Transverse colon (tissue), 4 donors: ENCODE data around the gene CDH18. TPM values are rescaled to one million over a fixed set of nuclear protein-coding genes. Genes with fewer than 3 reads are reported as not detected.

Experiments used
- DNase-seq: peaks from one replicate; pipeline ENCODE4 v3.0.0-alpha.2; 2019
- H3K27ac ChIP-seq, 4 donors: fragments of 200-600 bp; sonication (generic); 2 replicates each; pipeline ENCODE4 v1.5.1; 2016 to 2018; ENCODE audit warnings: inconsistent platforms in 4 of 4
- H3K27me3 ChIP-seq: fragments of 200-600 bp; sonication (generic); 2 replicates; pipeline ENCODE4 v1.5.1; 2017; ENCODE audit warnings: inconsistent platforms
- H3K36me3 ChIP-seq, 4 donors: fragments of 200-600 bp; sonication (generic); 2 replicates each; pipeline ENCODE4 v1.5.1; 2017 to 2019; ENCODE audit warnings: inconsistent platforms in 4 of 4
- H3K4me1 ChIP-seq, 4 donors: fragments of 200-600 bp; sonication (generic); 2 replicates each; pipeline ENCODE4 v1.5.1; 2017 to 2020; ENCODE audit warnings: inconsistent platforms in 4 of 4
- H3K4me3 ChIP-seq, 4 donors: fragments of 200-600 bp; sonication (generic); 1 replicate in 1 of 4; 2 replicates in 3 of 4; pipeline versions ENCODE4 v1.5.1 to v1.6.1; 2017 to 2019; ENCODE audit warnings: inconsistent platforms in 4 of 4
- H3K9me3 ChIP-seq, 2 donors: fragments of 200-600 bp; sonication (generic); 2 replicates each; pipeline ENCODE4 v1.5.1; 2017 to 2019; ENCODE audit warnings: inconsistent platforms in 2 of 2
- EP300 ChIP-seq: sonication (generic); formaldehyde crosslinking; IDR thresholded peaks from one replicate; pipeline ENCODE4 v1.6.1; 2017; ENCODE audit warnings: antibody characterized with exemption, low read depth
- POLR2A ChIP-seq: fragments of 450-650 bp; IDR thresholded peaks from one replicate; pipeline ENCODE4 v1.6.1; 2016; ENCODE audit warnings: antibody characterized with exemption, mild to moderate bottlenecking, moderate library complexity
- POLR2AphosphoS5 ChIP-seq, 3 donors: sonication (generic); formaldehyde crosslinking; IDR thresholded peaks; one replicate each; pipeline ENCODE4 v1.6.1; 2016; ENCODE audit warnings: antibody characterized with exemption in 3 of 3
- WGBS, 2 donors: methylation state at CpG; one replicate each; pipeline ENCODE4 v1.1.5; 2018; ENCODE audit warnings: low coverage in 1 of 2; 5-methylcytosine and 5-hydroxymethylcytosine counted together
- in situ Hi-C, 4 donors: fragments of 200-750 bp; cut with MboI; loops; one replicate each; pipeline versions ENCODE4 v1.15.0 to v1.15.1; 2017; ENCODE audit warnings: low sequenced_read_pairs in 3 of 4, low pct_ligation_motif_present in 1 of 4, low pct_unique_long_range_greater_than_20kb in 1 of 4
- intact Hi-C: fragments of 100-400 bp; cut with DNase I; formaldehyde crosslinking; loops from one replicate; pipeline ENCODE4 v1.15.1; 2023; ENCODE audit warnings: low total_unique reads
- total RNA-seq, 4 donors: library from RNA; depleted of rRNA; stranded (reverse); fragments of >200 nt; gene quantifications; one replicate each; pipeline ENCODE4 v1.1.0, GENCODE V29; 2016
- TF ChIP-seq, protein P1 (sequence below), 5 experiments: fragments of 200-600 bp in 3 of 5; fragments of 450-650 bp in 2 of 5; sonication (generic) in 3 of 5; IDR thresholded peaks; 1 replicate in 2 of 5; 2 replicates in 3 of 5; pipeline ENCODE4 v1.5.1; 2016 to 2017; ENCODE audit warnings: antibody characterized with exemption in 5 of 5, inconsistent platforms in 3 of 5, mild to moderate bottlenecking in 2 of 5, moderate library complexity in 1 of 5

The CDH18 gene
- total RNA-seq, 4 donors from 2014 or later = not detected

DNA sequence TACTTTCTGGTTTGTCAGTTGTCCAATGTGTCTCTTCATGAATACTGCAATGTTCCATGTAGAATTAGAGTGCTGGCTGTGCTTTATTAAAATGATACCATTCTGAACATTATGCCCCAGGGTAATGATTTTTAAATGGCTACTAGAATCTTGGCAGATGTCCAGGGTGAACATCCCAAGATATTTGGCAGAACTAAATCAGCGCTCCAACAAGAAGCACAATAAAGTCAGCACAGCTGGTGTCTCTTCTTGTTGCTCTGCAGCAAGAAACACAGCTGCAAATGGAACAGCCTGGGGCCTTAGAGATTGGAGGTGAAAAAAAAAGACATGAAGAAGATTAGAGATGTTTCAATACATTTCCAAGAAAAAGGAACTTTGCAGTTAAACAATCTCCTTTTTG, 248.3 kb downstream of the CDH18 start:
- Histone ChIP-seq H3K27ac (no peak overlapping the region), H3K36me3 (no peaks in the 10 kb centered on the region), H3K4me1 (no peaks in the 10 kb centered on the region), H3K27me3 (no peaks in the 10 kb centered on the region), H3K4me3 (no peak overlapping the region), H3K9me3 (peaks cover 0 to under 1% of the 10 kb centered on the region in 2 donors)
- TF ChIP-seq, protein P1, sequence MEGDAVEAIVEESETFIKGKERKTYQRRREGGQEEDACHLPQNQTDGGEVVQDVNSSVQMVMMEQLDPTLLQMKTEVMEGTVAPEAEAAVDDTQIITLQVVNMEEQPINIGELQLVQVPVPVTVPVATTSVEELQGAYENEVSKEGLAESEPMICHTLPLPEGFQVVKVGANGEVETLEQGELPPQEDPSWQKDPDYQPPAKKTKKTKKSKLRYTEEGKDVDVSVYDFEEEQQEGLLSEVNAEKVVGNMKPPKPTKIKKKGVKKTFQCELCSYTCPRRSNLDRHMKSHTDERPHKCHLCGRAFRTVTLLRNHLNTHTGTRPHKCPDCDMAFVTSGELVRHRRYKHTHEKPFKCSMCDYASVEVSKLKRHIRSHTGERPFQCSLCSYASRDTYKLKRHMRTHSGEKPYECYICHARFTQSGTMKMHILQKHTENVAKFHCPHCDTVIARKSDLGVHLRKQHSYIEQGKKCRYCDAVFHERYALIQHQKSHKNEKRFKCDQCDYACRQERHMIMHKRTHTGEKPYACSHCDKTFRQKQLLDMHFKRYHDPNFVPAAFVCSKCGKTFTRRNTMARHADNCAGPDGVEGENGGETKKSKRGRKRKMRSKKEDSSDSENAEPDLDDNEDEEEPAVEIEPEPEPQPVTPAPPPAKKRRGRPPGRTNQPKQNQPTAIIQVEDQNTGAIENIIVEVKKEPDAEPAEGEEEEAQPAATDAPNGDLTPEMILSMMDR (IDR thresholded peaks at IDR 0.05) = no peak
- TF ChIP-seq POLR2A (no peak), EP300 (no peak), POLR2AphosphoS5 (IDR thresholded peaks at IDR 0.05) (no peak)
- no peak for DNase-seq
- 73 to 89% methylated on average over 1 of the region's 1 CpG for WGBS, 2 donors
- in situ Hi-C loops (no loop called here), intact Hi-C loops (no loop called here)

DNA sequence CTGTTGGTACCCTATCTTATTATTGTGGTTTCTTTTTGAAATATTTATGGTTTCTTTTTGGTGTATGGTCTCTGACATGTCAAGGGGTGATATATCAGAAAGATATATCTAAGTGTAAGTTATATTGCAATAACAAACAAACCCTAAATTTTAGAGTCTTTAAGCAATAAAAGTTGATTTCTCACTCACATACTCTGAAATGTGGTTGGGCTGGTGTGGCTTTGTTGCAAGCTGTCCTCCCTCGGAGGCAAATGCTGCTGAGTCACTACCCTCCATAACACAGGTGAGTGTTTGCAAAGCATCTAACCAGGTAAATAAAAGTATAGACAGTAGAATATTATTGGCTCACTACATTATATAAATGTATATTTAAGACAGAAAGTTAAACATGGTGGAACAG, 253.2 kb downstream of the CDH18 start:
- in situ Hi-C loops = no loop called here
- intact Hi-C loops = no loop called here
- TF ChIP-seq EP300 (no peak), POLR2A (no peak), POLR2AphosphoS5 (IDR thresholded peaks at IDR 0.05) (no peak)
- TF ChIP-seq, protein P1 (IDR thresholded peaks at IDR 0.05) = no peak
- no peaks in the 10 kb centered on the region for H3K27me3 ChIP-seq
- DNase-seq = no peak
- no peak overlapping the region for H3K27ac ChIP-seq
- no peaks in the 10 kb centered on the region for H3K4me1 ChIP-seq
- no peaks in the 10 kb centered on the region for H3K36me3 ChIP-seq
- H3K4me3 ChIP-seq = no peak overlapping the region
- H3K9me3 ChIP-seq = no peaks in the 10 kb centered on the region
- WGBS, 2 donors = 23 to 31% methylated on average over 1 of the region's 1 CpG

DNA sequence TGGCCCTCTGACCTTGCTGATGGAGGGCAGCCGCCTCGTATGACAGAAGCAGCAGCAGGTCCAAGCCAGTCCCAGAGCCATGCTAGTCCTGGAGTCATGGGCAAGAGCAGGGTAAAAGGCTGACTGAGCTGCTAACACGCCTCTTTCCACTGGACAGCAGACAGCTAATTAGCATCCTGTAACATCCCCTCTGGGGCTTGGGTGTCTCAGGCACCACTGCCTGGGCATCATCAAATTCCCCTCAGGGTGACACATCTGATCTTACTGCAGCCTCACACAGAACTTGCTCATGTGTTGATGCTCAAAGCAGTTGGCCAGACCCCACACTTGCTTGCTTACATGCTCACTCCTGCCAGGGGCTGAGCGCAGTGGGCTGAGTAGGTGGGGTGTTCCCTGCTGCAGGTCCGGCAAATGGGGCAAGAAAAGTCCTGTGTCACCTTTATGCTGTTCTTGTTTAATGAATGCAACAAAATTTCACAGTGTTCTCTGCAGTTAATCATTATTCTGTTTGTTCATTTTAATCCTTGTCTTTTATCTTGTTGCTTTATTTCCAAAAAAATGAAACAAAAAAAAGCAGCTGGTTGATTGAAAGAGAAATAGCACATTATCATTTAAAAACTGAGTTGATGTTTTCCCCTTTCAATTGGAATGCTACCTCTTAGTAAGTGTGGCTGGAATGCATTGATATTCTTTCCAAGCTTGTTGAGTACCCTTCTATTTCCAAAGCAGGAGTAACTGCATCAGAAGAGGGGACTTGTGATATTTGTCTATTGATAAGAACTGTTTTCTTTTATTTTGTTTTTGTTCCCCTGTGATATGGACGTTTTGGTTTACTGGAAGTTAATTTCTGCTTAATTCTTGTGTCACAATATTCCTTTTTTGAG, 254.1 kb downstream of the CDH18 start:
- no peak overlapping the region for H3K27ac ChIP-seq
- H3K9me3 ChIP-seq = no peaks in the 10 kb centered on the region
- WGBS, 2 donors = 50 to 75% methylated on average over 2 to 6 of the region's 6 CpGs
- in situ Hi-C loops (no loop called here), intact Hi-C loops (no loop called here)
- no peaks in the 10 kb centered on the region for H3K27me3 ChIP-seq
- no peaks in the 10 kb centered on the region for H3K36me3 ChIP-seq
- no peak overlapping the region for H3K4me3 ChIP-seq
- DNase-seq = no peak
- TF ChIP-seq, protein P1 (IDR thresholded peaks at IDR 0.05) = no peak
- TF ChIP-seq EP300 (no peak), POLR2A (no peak), POLR2AphosphoS5 (IDR thresholded peaks at IDR 0.05) (no peak)
- H3K4me1 ChIP-seq = no peaks in the 10 kb centered on the region

DNA sequence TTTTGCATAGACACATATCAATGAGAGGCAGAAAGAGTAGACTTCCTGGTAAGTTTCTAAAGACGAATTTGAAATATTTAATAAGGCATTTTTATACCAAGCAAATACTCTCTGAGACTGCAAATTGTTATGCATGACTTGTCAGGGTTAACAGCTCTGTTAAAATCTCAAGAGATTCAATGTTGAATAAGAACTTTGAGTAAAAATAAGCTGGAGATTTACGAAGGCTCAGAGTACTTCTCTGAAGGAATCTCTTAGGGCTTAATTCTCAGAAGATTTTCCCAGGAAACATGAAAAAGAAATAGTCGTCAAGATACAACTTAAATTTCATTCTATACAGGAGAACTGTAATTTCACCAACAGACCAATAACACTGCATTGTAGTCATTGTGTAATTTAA, 259.4 kb downstream of the CDH18 start:
- Histone ChIP-seq H3K9me3 (no peaks in the 10 kb centered on the region), H3K36me3 (no peaks in the 10 kb centered on the region), H3K27ac (no peak overlapping the region), H3K4me1 (no peaks in the 10 kb centered on the region), H3K27me3 (no peaks in the 10 kb centered on the region), H3K4me3 (no peak overlapping the region)
- no peak for DNase-seq
- WGBS, 2 donors = 30 to 43% methylated on average over 3 of the region's 3 CpGs
- intact Hi-C loops = no loop called here
- TF ChIP-seq, protein P1 (IDR thresholded peaks at IDR 0.05) = no peak
- no peak for TF ChIP-seq POLR2AphosphoS5 (IDR thresholded peaks at IDR 0.05)
- no peak for TF ChIP-seq EP300
- no peak for TF ChIP-seq POLR2A
- in situ Hi-C loops = no loop called here
